ENCODE data around the gene SSBP1.

GRCh38 chr7:141700296-141700847 is 37.8 kb upstream of the SSBP1 start:
- TF ChIP-seq ZNF274 (IDR thresholded peaks at IDR 0.05; ENCODE audit: low read depth, low read length) (no peak), YY1 (IDR thresholded peaks at IDR 0.05; ENCODE audit: insufficient read depth, insufficient read length) (no peak), SUZ12 (IDR thresholded peaks at IDR 0.05; ENCODE audit: extremely low read depth, insufficient read depth, insufficient read length) (no peak)

Measured in NT2/D1 (cell line).